ENCODE data around the gene NANOGP8.

GRCh38 chr15:35126236-35126635, 41.1 kb upstream of the NANOGP8 start:
- TF ChIP-seq TAF1 (IDR thresholded peaks at IDR 0.05; ENCODE audit: low read depth) (no peak), EP300 (IDR thresholded peaks at IDR 0.05; ENCODE audit: borderline replicate concordance) (no peak), CREB1 (IDR thresholded peaks at IDR 0.05; ENCODE audit: low read depth) (no peak)
- TF ChIP-seq, protein P1, sequence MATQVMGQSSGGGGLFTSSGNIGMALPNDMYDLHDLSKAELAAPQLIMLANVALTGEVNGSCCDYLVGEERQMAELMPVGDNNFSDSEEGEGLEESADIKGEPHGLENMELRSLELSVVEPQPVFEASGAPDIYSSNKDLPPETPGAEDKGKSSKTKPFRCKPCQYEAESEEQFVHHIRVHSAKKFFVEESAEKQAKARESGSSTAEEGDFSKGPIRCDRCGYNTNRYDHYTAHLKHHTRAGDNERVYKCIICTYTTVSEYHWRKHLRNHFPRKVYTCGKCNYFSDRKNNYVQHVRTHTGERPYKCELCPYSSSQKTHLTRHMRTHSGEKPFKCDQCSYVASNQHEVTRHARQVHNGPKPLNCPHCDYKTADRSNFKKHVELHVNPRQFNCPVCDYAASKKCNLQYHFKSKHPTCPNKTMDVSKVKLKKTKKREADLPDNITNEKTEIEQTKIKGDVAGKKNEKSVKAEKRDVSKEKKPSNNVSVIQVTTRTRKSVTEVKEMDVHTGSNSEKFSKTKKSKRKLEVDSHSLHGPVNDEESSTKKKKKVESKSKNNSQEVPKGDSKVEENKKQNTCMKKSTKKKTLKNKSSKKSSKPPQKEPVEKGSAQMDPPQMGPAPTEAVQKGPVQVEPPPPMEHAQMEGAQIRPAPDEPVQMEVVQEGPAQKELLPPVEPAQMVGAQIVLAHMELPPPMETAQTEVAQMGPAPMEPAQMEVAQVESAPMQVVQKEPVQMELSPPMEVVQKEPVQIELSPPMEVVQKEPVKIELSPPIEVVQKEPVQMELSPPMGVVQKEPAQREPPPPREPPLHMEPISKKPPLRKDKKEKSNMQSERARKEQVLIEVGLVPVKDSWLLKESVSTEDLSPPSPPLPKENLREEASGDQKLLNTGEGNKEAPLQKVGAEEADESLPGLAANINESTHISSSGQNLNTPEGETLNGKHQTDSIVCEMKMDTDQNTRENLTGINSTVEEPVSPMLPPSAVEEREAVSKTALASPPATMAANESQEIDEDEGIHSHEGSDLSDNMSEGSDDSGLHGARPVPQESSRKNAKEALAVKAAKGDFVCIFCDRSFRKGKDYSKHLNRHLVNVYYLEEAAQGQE (IDR thresholded peaks at IDR 0.05; ENCODE audit: low read depth) = no peak

All from Ishikawa (cell line).